Activated T-helper 1 cell treated with Interleukin-2 at 50 U/mL for 16 hours (primary cell): ENCODE data around the gene P4HTM.

ENCODE experiments used
- DNase-seq: peaks from one replicate; pipeline ENCODE4 v3.0.0-alpha.2; 2020; ENCODE audit warnings: low read depth

The P4HTM gene

GRCh38 chr3:48984663-48985062, 5.4 kb upstream of the P4HTM start:
- DNase-seq = no peak

GRCh38 chr3:48985831-48986376, 4.1 kb upstream of the P4HTM start:
- DNase-seq = no peak

GRCh38 chr3:48989126-48989795, 780 bp upstream of the P4HTM start:
- DNase-seq = no peak

- no peak for DNase-seq
Measured at GRCh38 chr3:48990636-48991469, 812 bp downstream of the P4HTM start.

- DNase-seq = no peak
Measured at GRCh38 chr3:48991851-48992545, 2.0 kb downstream of the P4HTM start.

GRCh38 chr3:48993834-48994233, 3.8 kb downstream of the P4HTM start:
- no peak for DNase-seq

- no peak for DNase-seq
Measured at GRCh38 chr3:48996640-48997039, 6.6 kb downstream of the P4HTM start.

GRCh38 chr3:48997102-48997635, 7.1 kb downstream of the P4HTM start:
- DNase-seq = no peak

GRCh38 chr3:48997714-48998637, 7.9 kb downstream of the P4HTM start:
- no peak for DNase-seq

GRCh38 chr3:48999085-48999858, 9.2 kb downstream of the P4HTM start:
- no peak for DNase-seq

- no peak for DNase-seq
Measured at GRCh38 chr3:49001155-49001554, 11.1 kb downstream of the P4HTM start.

- no peak for DNase-seq
Measured at GRCh38 chr3:49004352-49005302, 14.6 kb downstream of the P4HTM start.

- DNase-seq = no peak
Measured at GRCh38 chr3:49005303-49005680, 15.3 kb downstream of the P4HTM start.

GRCh38 chr3:49005998-49006397, 16.0 kb downstream of the P4HTM start:
- DNase-seq = no peak

GRCh38 chr3:49006408-49007067, 16.5 kb downstream of the P4HTM start:
- DNase-seq = no peak

GRCh38 chr3:49007068-49007770, 17.2 kb downstream of the P4HTM start, which contains the start of gene WDR6:
WDR6 (plus strand) TSS chr3:49007391; CDS start chr3:49007432, 41 bp downstream.
- DNase-seq = peak; percentile 95

- DNase-seq = peak; percentile 80
Measured at GRCh38 chr3:49007771-49008528, 17.9 kb downstream of the P4HTM start.
